Gastrocnemius medialis (tissue), 4 donors: Measurements from ENCODE around the gene NFKBIB. TPM values are rescaled to one million over a fixed set of nuclear protein-coding genes. Genes with fewer than 3 reads are reported as not detected.

ENCODE experiments used
- ATAC-seq, 2 donors: fragments of 150-250 bp; one replicate each; pipeline ENCODE4 v1.9.1; 2016
- DNase-seq, 2 donors: peaks; one replicate each; pipeline ENCODE4 v3.0.0-alpha.2; 2019
- H3K27ac ChIP-seq, 4 donors: fragments of 200-600 bp; sonication (generic); 1 replicate in 1 of 4; 2 replicates in 3 of 4; pipeline ENCODE4 v1.5.1; 2016 to 2018; ENCODE audit warnings: mild to moderate bottlenecking in 2 of 4, moderate library complexity in 1 of 4
- H3K27me3 ChIP-seq, 3 donors: fragments of 200-600 bp; sonication (generic) in 2 of 3; 1 replicate in 1 of 3; 2 replicates in 2 of 3; pipeline versions ENCODE4 v1.5.1 to v1.6.0; 2016 to 2019; ENCODE audit warnings: mild to moderate bottlenecking in 1 of 3, moderate library complexity in 1 of 3
- H3K36me3 ChIP-seq, 2 donors: fragments of 200-600 bp; sonication (generic) in 1 of 2; one replicate each; pipeline ENCODE4 v1.5.1; 2017 to 2018
- H3K4me1 ChIP-seq, 2 donors: fragments of 200-600 bp; sonication (generic) in 1 of 2; one replicate each; pipeline ENCODE4 v1.5.1; 2016 to 2017; ENCODE audit warnings: mild to moderate bottlenecking in 2 of 2
- H3K4me3 ChIP-seq, 4 donors: fragments of 200-600 bp; sonication (generic) in 3 of 4; 1 replicate in 1 of 4; 2 replicates in 3 of 4; pipeline ENCODE4 v1.5.1; 2016 to 2019; ENCODE audit warnings: mild to moderate bottlenecking in 2 of 4
- H3K9me3 ChIP-seq, 3 donors: fragments of 200-600 bp; sonication (generic) in 2 of 3; 1 replicate in 1 of 3; 2 replicates in 2 of 3; pipeline ENCODE4 v1.5.1; 2016 to 2019
- POLR2A ChIP-seq, 2 donors: fragments of 450-650 bp; IDR thresholded peaks; one replicate each; pipeline ENCODE4 v1.6.1; 2017; ENCODE audit warnings: antibody characterized with exemption in 2 of 2, mild to moderate bottlenecking in 2 of 2, moderate library complexity in 2 of 2
- in situ Hi-C, 4 donors: fragments of 200-750 bp; cut with MboI; loops; one replicate each; pipeline versions ENCODE4 v1.15.0 to v1.8.0; 2017; ENCODE audit warnings: low sequenced_read_pairs in 4 of 4
- intact Hi-C: fragments of 100-400 bp; cut with DNase I; formaldehyde crosslinking; loops from one replicate; pipeline ENCODE4 v1.15.1; 2023; ENCODE audit warnings: low total_unique reads
- total RNA-seq, 4 donors: library from RNA; depleted of rRNA; stranded (reverse); fragments of >200 nt; gene quantifications; one replicate each; pipeline versions ENCODE4 v1.1.0 to v1.2.3, GENCODE V29; 2016
- TF ChIP-seq, protein P1 (sequence below), 5 experiments: fragments of 450-650 bp in 3 of 5; fragments of 200-600 bp in 2 of 5; sonication (generic) in 2 of 5; IDR thresholded peaks in 4 of 5; conservative IDR thresholded peaks in 1 of 5; 1 replicate in 4 of 5; 2 replicates in 1 of 5; pipeline ENCODE4 v1.5.1; 2016 to 2019; ENCODE audit warnings: antibody characterized with exemption in 5 of 5, mild to moderate bottlenecking in 3 of 5, moderate library complexity in 3 of 5

Gene NFKBIB
- total RNA-seq, 4 donors from 2014 or later: 32.2 to 63.8 (median 53.6) TPM

DNA sequence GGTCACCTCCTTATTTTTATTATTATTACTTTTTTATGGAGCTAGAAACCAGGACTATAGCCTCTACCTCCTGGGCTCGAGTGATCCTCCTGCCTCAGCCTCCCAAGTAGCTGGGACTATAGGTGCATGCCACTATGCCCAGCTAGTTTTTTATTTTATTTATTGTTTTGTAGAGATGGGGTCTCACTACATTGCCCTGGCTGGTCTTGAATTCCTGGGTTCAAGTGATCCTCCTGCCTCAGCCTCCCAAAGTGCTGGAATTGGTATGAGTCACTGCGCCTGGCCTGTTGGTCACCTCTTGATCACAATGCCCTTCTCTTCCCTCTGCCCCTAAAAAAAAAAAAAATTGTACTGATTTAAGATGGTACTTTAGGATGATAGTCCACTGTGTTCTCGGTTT, 51.4 kb downstream of the NFKBIB start:
- H3K27me3 ChIP-seq: peaks cover 0 to 9% (median 0%) of the 10 kb centered on the region in 3 donors
- H3K36me3 ChIP-seq: no peaks in the 10 kb centered on the region
- H3K9me3 ChIP-seq: no peaks in the 10 kb centered on the region
- H3K27ac ChIP-seq: no peak overlapping the region
- no peaks in the 10 kb centered on the region for H3K4me1 ChIP-seq
- in situ Hi-C loops: no loop called here
- no peak for TF ChIP-seq POLR2A (IDR thresholded peaks at IDR 0.05)
- TF ChIP-seq, protein P1, sequence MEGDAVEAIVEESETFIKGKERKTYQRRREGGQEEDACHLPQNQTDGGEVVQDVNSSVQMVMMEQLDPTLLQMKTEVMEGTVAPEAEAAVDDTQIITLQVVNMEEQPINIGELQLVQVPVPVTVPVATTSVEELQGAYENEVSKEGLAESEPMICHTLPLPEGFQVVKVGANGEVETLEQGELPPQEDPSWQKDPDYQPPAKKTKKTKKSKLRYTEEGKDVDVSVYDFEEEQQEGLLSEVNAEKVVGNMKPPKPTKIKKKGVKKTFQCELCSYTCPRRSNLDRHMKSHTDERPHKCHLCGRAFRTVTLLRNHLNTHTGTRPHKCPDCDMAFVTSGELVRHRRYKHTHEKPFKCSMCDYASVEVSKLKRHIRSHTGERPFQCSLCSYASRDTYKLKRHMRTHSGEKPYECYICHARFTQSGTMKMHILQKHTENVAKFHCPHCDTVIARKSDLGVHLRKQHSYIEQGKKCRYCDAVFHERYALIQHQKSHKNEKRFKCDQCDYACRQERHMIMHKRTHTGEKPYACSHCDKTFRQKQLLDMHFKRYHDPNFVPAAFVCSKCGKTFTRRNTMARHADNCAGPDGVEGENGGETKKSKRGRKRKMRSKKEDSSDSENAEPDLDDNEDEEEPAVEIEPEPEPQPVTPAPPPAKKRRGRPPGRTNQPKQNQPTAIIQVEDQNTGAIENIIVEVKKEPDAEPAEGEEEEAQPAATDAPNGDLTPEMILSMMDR (IDR thresholded peaks at IDR 0.05 in 4 of 5, conservative IDR thresholded peaks at IDR 0.05 in 1 of 5): no peak
- no peak overlapping the region for H3K4me3 ChIP-seq
- intact Hi-C loops: no loop called here
- ATAC-seq (no peak), DNase-seq (no peak)

DNA sequence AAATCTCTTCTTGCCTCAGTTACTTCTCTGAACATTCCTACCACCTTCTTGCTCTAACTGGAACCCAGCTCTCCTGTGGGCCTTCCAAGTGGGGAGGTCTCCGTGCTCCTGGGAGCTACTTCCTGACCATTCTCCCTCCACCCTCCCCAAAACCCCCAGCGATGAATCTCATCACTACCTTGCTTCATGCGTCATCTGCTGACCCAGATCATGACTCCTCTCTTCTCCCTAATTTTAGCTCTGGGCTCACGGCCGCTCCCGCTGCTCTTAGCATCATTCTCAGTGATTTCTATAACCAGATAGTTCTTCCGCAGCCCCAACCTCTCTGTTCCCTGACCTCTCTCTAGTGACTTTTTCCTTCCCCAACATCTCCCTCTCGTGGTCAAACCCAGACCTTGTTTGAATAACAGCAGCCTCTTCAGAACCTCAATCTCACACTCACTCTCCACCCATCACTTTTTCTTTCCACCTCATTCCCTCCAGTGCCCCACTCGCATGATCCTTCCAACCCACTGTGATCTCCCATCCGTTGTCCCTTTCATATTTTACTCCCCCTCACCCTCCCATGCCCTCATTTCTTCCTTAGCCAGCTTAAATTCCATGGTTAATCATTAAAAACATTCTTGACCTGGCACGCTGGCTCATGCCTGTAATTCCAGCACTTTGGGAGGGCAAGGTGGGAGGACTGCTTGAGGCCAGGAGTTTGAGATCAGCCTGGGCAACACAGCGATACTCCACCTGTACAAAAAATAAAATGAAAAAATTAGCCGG, 52.8 kb downstream of the NFKBIB start:
- H3K27ac ChIP-seq: no peak overlapping the region
- no peaks in the 10 kb centered on the region for H3K4me1 ChIP-seq
- H3K4me3 ChIP-seq: no peak overlapping the region
- TF ChIP-seq, protein P1 (IDR thresholded peaks at IDR 0.05 in 4 of 5, conservative IDR thresholded peaks at IDR 0.05 in 1 of 5): no peak
- TF ChIP-seq POLR2A (IDR thresholded peaks at IDR 0.05): no peak
- DNase-seq (no peak), ATAC-seq (no peak)
- in situ Hi-C loops: no loop called here
- intact Hi-C loops: no loop called here
- H3K9me3 ChIP-seq: no peaks in the 10 kb centered on the region
- no peaks in the 10 kb centered on the region for H3K36me3 ChIP-seq
- H3K27me3 ChIP-seq: peaks cover 0 to 9% (median 0%) of the 10 kb centered on the region in 3 donors

GRCh38 chr19:38953677-38954076, 53.9 kb downstream of the NFKBIB start:
- intact Hi-C loops: no loop called here
- TF ChIP-seq, protein P1 (IDR thresholded peaks at IDR 0.05 in 4 of 5, conservative IDR thresholded peaks at IDR 0.05 in 1 of 5): no peak
- TF ChIP-seq POLR2A (IDR thresholded peaks at IDR 0.05): no peak
- no peak for ATAC-seq
- no peak for DNase-seq
- in situ Hi-C loops: no loop called here
- Histone ChIP-seq H3K9me3 (no peaks in the 10 kb centered on the region), H3K27me3 (peaks cover 0 to 9% (median 0%) of the 10 kb centered on the region in 3 donors), H3K4me3 (no peak overlapping the region), H3K36me3 (no peaks in the 10 kb centered on the region), H3K4me1 (no peaks in the 10 kb centered on the region), H3K27ac (no peak overlapping the region)

DNA sequence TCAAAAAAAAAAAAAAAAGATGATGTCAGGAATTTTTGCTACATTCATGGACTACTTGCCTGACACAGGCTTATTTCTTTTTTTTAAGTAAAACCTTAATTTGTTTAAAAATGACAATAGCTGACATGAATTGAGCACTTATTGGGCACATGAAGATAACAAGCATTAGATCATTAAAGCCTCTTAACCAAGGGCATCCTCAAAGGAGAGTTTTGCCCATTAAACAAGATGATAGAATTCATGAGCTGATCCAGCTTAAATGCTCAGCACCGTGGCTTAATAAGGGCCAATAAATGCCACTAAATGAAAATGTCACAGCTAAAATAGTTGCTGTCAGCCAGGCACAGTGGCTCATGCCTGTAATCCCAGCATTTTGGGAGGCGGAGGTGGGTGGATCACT, 56.5 kb downstream of the NFKBIB start:
- H3K4me1 ChIP-seq: no peaks in the 10 kb centered on the region
- H3K36me3 ChIP-seq: no peaks in the 10 kb centered on the region
- TF ChIP-seq, protein P1 (IDR thresholded peaks at IDR 0.05 in 4 of 5, conservative IDR thresholded peaks at IDR 0.05 in 1 of 5): no peak
- DNase-seq: no peak
- no peaks in the 10 kb centered on the region for H3K9me3 ChIP-seq
- ATAC-seq: no peak
- H3K27me3 ChIP-seq: no peaks in the 10 kb centered on the region
- H3K27ac ChIP-seq: no peak overlapping the region
- no peak overlapping the region for H3K4me3 ChIP-seq
- intact Hi-C loops: no loop called here
- in situ Hi-C loops: no loop called here
